GM23338 (cell line): ENCODE results near the gene KIAA1217. TPM values are rescaled to one million over a fixed set of nuclear protein-coding genes. Genes with fewer than 3 reads are reported as not detected.

Source experiments
- ATAC-seq: fragments of 200-7000 bp; cut with Tn5 transposase; 3 replicates; pipeline ENCODE4 v1.9.1; 2020
- DNase-seq: peaks from one replicate; pipeline ENCODE4 v3.0.0-alpha.2; 2015; ENCODE audit warnings: low spot score
- H2AFZ ChIP-seq: fragments of 200-600 bp; sonication (generic); 2 replicates; pipeline ENCODE4 v1.8.0; 2016; ENCODE audit warnings: antibody characterized with exemption, mild to moderate bottlenecking, moderate library complexity
- H3F3A ChIP-seq: fragments of 200-600 bp; sonication (generic); replicated peaks from 2 replicates; pipeline ENCODE4 v1.8.0; 2017; ENCODE audit warnings: antibody characterized with exemption, mixed run types, low read depth
- H3K27ac ChIP-seq: fragments of 200-600 bp; sonication (generic); 2 replicates; pipeline ENCODE4 v1.6.1; 2016; ENCODE audit warnings: low read depth
- H3K27me3 ChIP-seq: fragments of 200-600 bp; sonication (generic); 2 replicates; pipeline ENCODE4 v1.8.0; 2016; ENCODE audit warnings: mild to moderate bottlenecking, mixed run types, moderate library complexity; ENCODE audit not compliant: insufficient read depth
- H3K36me3 ChIP-seq: fragments of 200-600 bp; sonication (generic); 2 replicates; pipeline ENCODE4 v1.8.0; 2016; ENCODE audit warnings: mild to moderate bottlenecking; ENCODE audit not compliant: insufficient read depth
- H3K4me1 ChIP-seq: fragments of 200-600 bp; sonication (generic); 2 replicates; pipeline ENCODE4 v1.8.0; 2016; ENCODE audit warnings: mild to moderate bottlenecking, moderate library complexity; ENCODE audit not compliant: insufficient read depth
- H3K4me2 ChIP-seq: fragments of 200-600 bp; sonication (generic); 2 replicates; pipeline ENCODE4 v1.7.1; 2017; ENCODE audit warnings: mixed run types
- H3K4me3 ChIP-seq: fragments of 200-600 bp; sonication (generic); 2 replicates; pipeline ENCODE4 v1.6.1; 2016; ENCODE audit warnings: mixed run types
- H3K79me2 ChIP-seq: fragments of 200-600 bp; sonication (generic); replicated peaks from 2 replicates; pipeline ENCODE4 v1.8.0; 2017; ENCODE audit warnings: mild to moderate bottlenecking; ENCODE audit not compliant: insufficient read depth
- H3K9me2 ChIP-seq: fragments of 200-600 bp; sonication (generic); 2 replicates; pipeline ENCODE4 v1.8.0; 2017; ENCODE audit not compliant: insufficient read depth
- H4K20me1 ChIP-seq: fragments of 200-600 bp; sonication (generic); replicated peaks from 2 replicates; pipeline ENCODE4 v1.8.0; 2017; ENCODE audit warnings: mild to moderate bottlenecking; ENCODE audit not compliant: insufficient read depth
- H3K27ac Mint-ChIP-seq: 2 replicates; pipeline ENCODE4 v1.8.0; 2020; ENCODE audit warnings: inconsistent platforms, mild to moderate bottlenecking, moderate library complexity, mixed read lengths
- H3K27me3 Mint-ChIP-seq: 3 replicates; pipeline ENCODE4 v1.8.0; 2022; ENCODE audit warnings: low read depth, mild to moderate bottlenecking, moderate library complexity, mixed read lengths, inconsistent platforms; ENCODE audit not compliant: insufficient read depth, poor library complexity
- H3K36me3 Mint-ChIP-seq: 3 replicates; pipeline ENCODE4 v1.8.0; 2021; ENCODE audit warnings: low read depth, mild to moderate bottlenecking, inconsistent platforms, moderate library complexity, mixed read lengths
- H3K4me1 Mint-ChIP-seq: 3 replicates; pipeline ENCODE4 v1.8.0; 2020; ENCODE audit warnings: mild to moderate bottlenecking, inconsistent platforms, mixed read lengths
- H3K4me3 Mint-ChIP-seq: 3 replicates; pipeline ENCODE4 v1.8.0; 2021; ENCODE audit warnings: moderate library complexity, mild to moderate bottlenecking, inconsistent platforms, mixed read lengths
- H3K9me3 Mint-ChIP-seq: 3 replicates; pipeline ENCODE4 v1.8.0; 2020; ENCODE audit warnings: moderate library complexity, mild to moderate bottlenecking, inconsistent platforms, mixed read lengths
- CREB1 ChIP-seq: fragments of 250-450 bp; sonication (Bioruptor Pico); IDR thresholded peaks from 2 replicates; pipeline ENCODE4 v1.5.0; 2020; ENCODE audit warnings: low read depth, mild to moderate bottlenecking, moderate library complexity
- EZH2 ChIP-seq: fragments of 200-600 bp; sonication (generic); IDR thresholded peaks from one replicate; pipeline ENCODE4 v1.8.0; 2017; ENCODE audit warnings: antibody characterized with exemption, mild to moderate bottlenecking, low read depth; ENCODE audit not compliant: unreplicated experiment
- EZH2phosphoT487 ChIP-seq: fragments of 200-600 bp; sonication (generic); IDR thresholded peaks from one replicate; pipeline ENCODE4 v1.8.1; 2018; ENCODE audit warnings: antibody characterized with exemption; ENCODE audit not compliant: unreplicated experiment
- JUNB ChIP-seq: IDR thresholded peaks from one replicate; pipeline ENCODE4 v1.6.1; 2016; ENCODE audit warnings: antibody characterized with exemption; ENCODE audit not compliant: unreplicated experiment
- NANOG ChIP-seq: IDR thresholded peaks from 2 replicates; pipeline ENCODE4 v1.6.1; 2016; ENCODE audit warnings: antibody characterized with exemption, borderline replicate concordance
- POLR2AphosphoS5 ChIP-seq: IDR thresholded peaks from 2 replicates; pipeline ENCODE4 v1.6.1; 2016; ENCODE audit warnings: antibody characterized with exemption, low read depth
- STAT1 ChIP-seq: IDR thresholded peaks from one replicate; pipeline ENCODE4 v1.6.1; 2016; ENCODE audit warnings: antibody characterized with exemption; ENCODE audit not compliant: unreplicated experiment
- ZNF114 ChIP-seq: fragments of 250-450 bp; sonication (Bioruptor Pico); IDR thresholded peaks from 2 replicates; pipeline ENCODE4 v1.5.0; 2020; ENCODE audit warnings: mild to moderate bottlenecking, moderate library complexity
- ZNF331 ChIP-seq: fragments of 250-450 bp; sonication (Bioruptor Pico); IDR thresholded peaks from 2 replicates; pipeline ENCODE4 v1.5.0; 2020; ENCODE audit warnings: low read depth, mild to moderate bottlenecking, moderate library complexity
- polyA plus RNA-seq: library from polyadenylated mRNA; unstranded; fragments of >200 nt; fragmentation: Nextera tagmentation; extraction: Ambion mirVana; gene quantifications from 2 replicates; pipeline ENCODE4 v1.2.1, GENCODE V29; 2016
- total RNA-seq: library from RNA; depleted of rRNA; stranded (reverse); fragments of >200 nt; shearing (Covaris generic); gene quantifications from 2 replicates; pipeline ENCODE4 v1.2.3, GENCODE V29; 2014
- TF ChIP-seq, protein P1 (sequence below): IDR thresholded peaks from one replicate; pipeline ENCODE4 v1.6.1; 2018; ENCODE audit warnings: antibody characterized with exemption; ENCODE audit not compliant: unreplicated experiment
- TF ChIP-seq, protein P2 (sequence below), 2 experiments: fragments of 200-600 bp in 1 of 2; sonication (generic) in 1 of 2; conservative IDR thresholded peaks; 2 replicates each; pipeline versions ENCODE4 v1.5.1 to v1.6.1; 2016 to 2017; ENCODE audit warnings: antibody characterized with exemption in 2 of 2, low read depth in 2 of 2, mild to moderate bottlenecking in 2 of 2, moderate library complexity in 1 of 2
- TF ChIP-seq, protein P3 (sequence below): fragments of 250-450 bp; sonication (Bioruptor Pico); IDR thresholded peaks from 2 replicates; pipeline ENCODE4 v1.5.0; 2020; ENCODE audit warnings: mild to moderate bottlenecking, moderate library complexity
- TF ChIP-seq, protein P4 (sequence below): IDR thresholded peaks from 2 replicates; pipeline ENCODE4 v1.6.1; 2016; ENCODE audit warnings: antibody characterized with exemption

The KIAA1217 gene
- total and polyA plus RNA-seq, 2 experiments from 2014 or later = 6.4 to 9.1 TPM

DNA sequence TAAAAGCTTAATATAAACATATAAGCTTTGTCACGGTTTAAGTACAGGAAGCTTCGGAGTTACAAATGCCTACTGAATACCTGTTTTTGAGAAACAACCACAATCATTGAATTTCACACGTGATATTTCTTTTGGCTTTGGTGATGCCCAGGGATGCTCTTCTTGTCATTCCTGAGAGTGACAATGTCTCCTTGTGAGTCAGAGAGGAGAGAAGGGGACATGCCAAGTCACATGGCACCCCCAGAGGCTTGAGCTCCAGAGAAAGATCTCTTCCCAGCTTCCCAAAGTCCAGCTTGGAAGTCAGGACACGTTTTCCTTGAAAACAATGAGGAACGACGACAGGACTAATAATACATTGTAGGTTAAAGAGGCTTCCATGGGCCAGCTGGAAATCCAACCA is 272.3 kb downstream of the KIAA1217 start:
- no peaks in the 10 kb centered on the region for H3F3A ChIP-seq
- H3K4me3 ChIP-seq = no peak overlapping the region
- Mint-ChIP-seq H3K27ac (no peak overlapping the region), H3K4me3 (no peak overlapping the region), H3K4me1 (peaks cover 8% of the 10 kb centered on the region), H3K27me3 (peaks cover 3% of the 10 kb centered on the region), H3K9me3 (peaks cover 7% of the 10 kb centered on the region; the same call in 1 of the 3 replicates), H3K36me3 (peaks cover 17% of the 10 kb centered on the region)
- no peak overlapping the region for H2AFZ ChIP-seq
- H3K9me2 ChIP-seq = peaks cover 4% of the 10 kb centered on the region; the same call in 1 of the 2 replicates
- H3K36me3 ChIP-seq = no peaks in the 10 kb centered on the region
- peaks cover 7% of the 10 kb centered on the region; the same call in 1 of the 2 replicates for H3K4me1 ChIP-seq
- no peaks in the 10 kb centered on the region for H3K27me3 ChIP-seq
- no peak for TF ChIP-seq JUNB
- no peak for TF ChIP-seq NANOG
- TF ChIP-seq, protein P1, sequence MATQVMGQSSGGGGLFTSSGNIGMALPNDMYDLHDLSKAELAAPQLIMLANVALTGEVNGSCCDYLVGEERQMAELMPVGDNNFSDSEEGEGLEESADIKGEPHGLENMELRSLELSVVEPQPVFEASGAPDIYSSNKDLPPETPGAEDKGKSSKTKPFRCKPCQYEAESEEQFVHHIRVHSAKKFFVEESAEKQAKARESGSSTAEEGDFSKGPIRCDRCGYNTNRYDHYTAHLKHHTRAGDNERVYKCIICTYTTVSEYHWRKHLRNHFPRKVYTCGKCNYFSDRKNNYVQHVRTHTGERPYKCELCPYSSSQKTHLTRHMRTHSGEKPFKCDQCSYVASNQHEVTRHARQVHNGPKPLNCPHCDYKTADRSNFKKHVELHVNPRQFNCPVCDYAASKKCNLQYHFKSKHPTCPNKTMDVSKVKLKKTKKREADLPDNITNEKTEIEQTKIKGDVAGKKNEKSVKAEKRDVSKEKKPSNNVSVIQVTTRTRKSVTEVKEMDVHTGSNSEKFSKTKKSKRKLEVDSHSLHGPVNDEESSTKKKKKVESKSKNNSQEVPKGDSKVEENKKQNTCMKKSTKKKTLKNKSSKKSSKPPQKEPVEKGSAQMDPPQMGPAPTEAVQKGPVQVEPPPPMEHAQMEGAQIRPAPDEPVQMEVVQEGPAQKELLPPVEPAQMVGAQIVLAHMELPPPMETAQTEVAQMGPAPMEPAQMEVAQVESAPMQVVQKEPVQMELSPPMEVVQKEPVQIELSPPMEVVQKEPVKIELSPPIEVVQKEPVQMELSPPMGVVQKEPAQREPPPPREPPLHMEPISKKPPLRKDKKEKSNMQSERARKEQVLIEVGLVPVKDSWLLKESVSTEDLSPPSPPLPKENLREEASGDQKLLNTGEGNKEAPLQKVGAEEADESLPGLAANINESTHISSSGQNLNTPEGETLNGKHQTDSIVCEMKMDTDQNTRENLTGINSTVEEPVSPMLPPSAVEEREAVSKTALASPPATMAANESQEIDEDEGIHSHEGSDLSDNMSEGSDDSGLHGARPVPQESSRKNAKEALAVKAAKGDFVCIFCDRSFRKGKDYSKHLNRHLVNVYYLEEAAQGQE = no peak
- TF ChIP-seq EZH2 = no peak
- TF ChIP-seq, protein P2, sequence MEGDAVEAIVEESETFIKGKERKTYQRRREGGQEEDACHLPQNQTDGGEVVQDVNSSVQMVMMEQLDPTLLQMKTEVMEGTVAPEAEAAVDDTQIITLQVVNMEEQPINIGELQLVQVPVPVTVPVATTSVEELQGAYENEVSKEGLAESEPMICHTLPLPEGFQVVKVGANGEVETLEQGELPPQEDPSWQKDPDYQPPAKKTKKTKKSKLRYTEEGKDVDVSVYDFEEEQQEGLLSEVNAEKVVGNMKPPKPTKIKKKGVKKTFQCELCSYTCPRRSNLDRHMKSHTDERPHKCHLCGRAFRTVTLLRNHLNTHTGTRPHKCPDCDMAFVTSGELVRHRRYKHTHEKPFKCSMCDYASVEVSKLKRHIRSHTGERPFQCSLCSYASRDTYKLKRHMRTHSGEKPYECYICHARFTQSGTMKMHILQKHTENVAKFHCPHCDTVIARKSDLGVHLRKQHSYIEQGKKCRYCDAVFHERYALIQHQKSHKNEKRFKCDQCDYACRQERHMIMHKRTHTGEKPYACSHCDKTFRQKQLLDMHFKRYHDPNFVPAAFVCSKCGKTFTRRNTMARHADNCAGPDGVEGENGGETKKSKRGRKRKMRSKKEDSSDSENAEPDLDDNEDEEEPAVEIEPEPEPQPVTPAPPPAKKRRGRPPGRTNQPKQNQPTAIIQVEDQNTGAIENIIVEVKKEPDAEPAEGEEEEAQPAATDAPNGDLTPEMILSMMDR (conservative IDR thresholded peaks at IDR 0.05; ENCODE audit: low read depth in 2 of 2) = no peak
- no peak for TF ChIP-seq ZNF331 (CRISPR knock-in tag)
- TF ChIP-seq, protein P3, sequence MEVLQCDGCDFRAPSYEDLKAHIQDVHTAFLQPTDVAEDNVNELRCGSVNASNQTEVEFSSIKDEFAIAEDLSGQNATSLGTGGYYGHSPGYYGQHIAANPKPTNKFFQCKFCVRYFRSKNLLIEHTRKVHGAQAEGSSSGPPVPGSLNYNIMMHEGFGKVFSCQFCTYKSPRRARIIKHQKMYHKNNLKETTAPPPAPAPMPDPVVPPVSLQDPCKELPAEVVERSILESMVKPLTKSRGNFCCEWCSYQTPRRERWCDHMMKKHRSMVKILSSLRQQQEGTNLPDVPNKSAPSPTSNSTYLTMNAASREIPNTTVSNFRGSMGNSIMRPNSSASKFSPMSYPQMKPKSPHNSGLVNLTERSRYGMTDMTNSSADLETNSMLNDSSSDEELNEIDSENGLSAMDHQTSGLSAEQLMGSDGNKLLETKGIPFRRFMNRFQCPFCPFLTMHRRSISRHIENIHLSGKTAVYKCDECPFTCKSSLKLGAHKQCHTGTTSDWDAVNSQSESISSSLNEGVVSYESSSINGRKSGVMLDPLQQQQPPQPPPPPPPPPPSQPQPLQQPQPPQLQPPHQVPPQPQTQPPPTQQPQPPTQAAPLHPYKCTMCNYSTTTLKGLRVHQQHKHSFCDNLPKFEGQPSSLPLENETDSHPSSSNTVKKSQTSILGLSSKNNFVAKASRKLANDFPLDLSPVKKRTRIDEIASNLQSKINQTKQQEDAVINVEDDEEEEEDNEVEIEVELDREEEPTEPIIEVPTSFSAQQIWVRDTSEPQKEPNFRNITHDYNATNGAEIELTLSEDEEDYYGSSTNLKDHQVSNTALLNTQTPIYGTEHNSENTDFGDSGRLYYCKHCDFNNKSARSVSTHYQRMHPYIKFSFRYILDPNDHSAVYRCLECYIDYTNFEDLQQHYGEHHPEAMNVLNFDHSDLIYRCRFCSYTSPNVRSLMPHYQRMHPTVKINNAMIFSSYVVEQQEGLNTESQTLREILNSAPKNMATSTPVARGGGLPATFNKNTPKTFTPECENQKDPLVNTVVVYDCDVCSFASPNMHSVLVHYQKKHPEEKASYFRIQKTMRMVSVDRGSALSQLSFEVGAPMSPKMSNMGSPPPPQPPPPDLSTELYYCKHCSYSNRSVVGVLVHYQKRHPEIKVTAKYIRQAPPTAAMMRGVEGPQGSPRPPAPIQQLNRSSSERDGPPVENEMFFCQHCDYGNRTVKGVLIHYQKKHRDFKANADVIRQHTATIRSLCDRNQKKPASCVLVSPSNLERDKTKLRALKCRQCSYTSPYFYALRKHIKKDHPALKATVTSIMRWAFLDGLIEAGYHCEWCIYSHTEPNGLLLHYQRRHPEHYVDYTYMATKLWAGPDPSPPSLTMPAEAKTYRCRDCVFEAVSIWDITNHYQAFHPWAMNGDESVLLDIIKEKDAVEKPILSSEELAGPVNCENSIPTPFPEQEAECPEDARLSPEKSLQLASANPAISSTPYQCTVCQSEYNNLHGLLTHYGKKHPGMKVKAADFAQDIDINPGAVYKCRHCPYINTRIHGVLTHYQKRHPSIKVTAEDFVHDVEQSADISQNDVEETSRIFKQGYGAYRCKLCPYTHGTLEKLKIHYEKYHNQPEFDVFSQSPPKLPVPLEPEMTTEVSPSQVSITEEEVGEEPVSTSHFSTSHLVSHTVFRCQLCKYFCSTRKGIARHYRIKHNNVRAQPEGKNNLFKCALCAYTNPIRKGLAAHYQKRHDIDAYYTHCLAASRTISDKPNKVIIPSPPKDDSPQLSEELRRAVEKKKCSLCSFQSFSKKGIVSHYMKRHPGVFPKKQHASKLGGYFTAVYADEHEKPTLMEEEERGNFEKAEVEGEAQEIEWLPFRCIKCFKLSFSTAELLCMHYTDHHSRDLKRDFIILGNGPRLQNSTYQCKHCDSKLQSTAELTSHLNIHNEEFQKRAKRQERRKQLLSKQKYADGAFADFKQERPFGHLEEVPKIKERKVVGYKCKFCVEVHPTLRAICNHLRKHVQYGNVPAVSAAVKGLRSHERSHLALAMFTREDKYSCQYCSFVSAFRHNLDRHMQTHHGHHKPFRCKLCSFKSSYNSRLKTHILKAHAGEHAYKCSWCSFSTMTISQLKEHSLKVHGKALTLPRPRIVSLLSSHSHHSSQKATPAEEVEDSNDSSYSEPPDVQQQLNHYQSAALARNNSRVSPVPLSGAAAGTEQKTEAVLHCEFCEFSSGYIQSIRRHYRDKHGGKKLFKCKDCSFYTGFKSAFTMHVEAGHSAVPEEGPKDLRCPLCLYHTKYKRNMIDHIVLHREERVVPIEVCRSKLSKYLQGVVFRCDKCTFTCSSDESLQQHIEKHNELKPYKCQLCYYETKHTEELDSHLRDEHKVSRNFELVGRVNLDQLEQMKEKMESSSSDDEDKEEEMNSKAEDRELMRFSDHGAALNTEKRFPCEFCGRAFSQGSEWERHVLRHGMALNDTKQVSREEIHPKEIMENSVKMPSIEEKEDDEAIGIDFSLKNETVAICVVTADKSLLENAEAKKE (CRISPR knock-in tag) = no peak
- no peak for TF ChIP-seq ZNF114 (CRISPR knock-in tag)
- no peak for TF ChIP-seq CREB1 (CRISPR knock-in tag)
- TF ChIP-seq STAT1 = no peak
- TF ChIP-seq, protein P4, sequence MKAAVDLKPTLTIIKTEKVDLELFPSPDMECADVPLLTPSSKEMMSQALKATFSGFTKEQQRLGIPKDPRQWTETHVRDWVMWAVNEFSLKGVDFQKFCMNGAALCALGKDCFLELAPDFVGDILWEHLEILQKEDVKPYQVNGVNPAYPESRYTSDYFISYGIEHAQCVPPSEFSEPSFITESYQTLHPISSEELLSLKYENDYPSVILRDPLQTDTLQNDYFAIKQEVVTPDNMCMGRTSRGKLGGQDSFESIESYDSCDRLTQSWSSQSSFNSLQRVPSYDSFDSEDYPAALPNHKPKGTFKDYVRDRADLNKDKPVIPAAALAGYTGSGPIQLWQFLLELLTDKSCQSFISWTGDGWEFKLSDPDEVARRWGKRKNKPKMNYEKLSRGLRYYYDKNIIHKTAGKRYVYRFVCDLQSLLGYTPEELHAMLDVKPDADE = no peak
- TF ChIP-seq EZH2phosphoT487 = no peak
- no peak for TF ChIP-seq POLR2AphosphoS5
- H3K27ac ChIP-seq = no peak overlapping the region
- no peaks in the 10 kb centered on the region for H3K79me2 ChIP-seq
- DNase-seq (no peak), ATAC-seq (no peak)
- no peak overlapping the region for H3K4me2 ChIP-seq
- H4K20me1 ChIP-seq = no peaks in the 10 kb centered on the region
